GM23338 (cell line): ENCODE data around the gene NEB. TPM values are rescaled to one million over a fixed set of nuclear protein-coding genes. Genes with fewer than 3 reads are reported as not detected.
A peak's percentile ranks its signal among the peaks of the same experiment; 100 is the strongest.

ENCODE experiments used
- ATAC-seq: fragments of 200-7000 bp; cut with Tn5 transposase; 3 replicates; pipeline ENCODE4 v1.9.1; 2020
- DNase-seq: peaks from one replicate; pipeline ENCODE4 v3.0.0-alpha.2; 2015; ENCODE audit warnings: low spot score
- H2AFZ ChIP-seq: fragments of 200-600 bp; sonication (generic); 2 replicates; pipeline ENCODE4 v1.8.0; 2016; ENCODE audit warnings: antibody characterized with exemption, mild to moderate bottlenecking, moderate library complexity
- H3F3A ChIP-seq: fragments of 200-600 bp; sonication (generic); replicated peaks from 2 replicates; pipeline ENCODE4 v1.8.0; 2017; ENCODE audit warnings: antibody characterized with exemption, mixed run types, low read depth
- H3K27ac ChIP-seq: fragments of 200-600 bp; sonication (generic); 2 replicates; pipeline ENCODE4 v1.6.1; 2016; ENCODE audit warnings: low read depth
- H3K27me3 ChIP-seq: fragments of 200-600 bp; sonication (generic); 2 replicates; pipeline ENCODE4 v1.8.0; 2016; ENCODE audit warnings: mild to moderate bottlenecking, mixed run types, moderate library complexity; ENCODE audit not compliant: insufficient read depth
- H3K36me3 ChIP-seq: fragments of 200-600 bp; sonication (generic); 2 replicates; pipeline ENCODE4 v1.8.0; 2016; ENCODE audit warnings: mild to moderate bottlenecking; ENCODE audit not compliant: insufficient read depth
- H3K4me1 ChIP-seq: fragments of 200-600 bp; sonication (generic); 2 replicates; pipeline ENCODE4 v1.8.0; 2016; ENCODE audit warnings: mild to moderate bottlenecking, moderate library complexity; ENCODE audit not compliant: insufficient read depth
- H3K4me2 ChIP-seq: fragments of 200-600 bp; sonication (generic); 2 replicates; pipeline ENCODE4 v1.7.1; 2017; ENCODE audit warnings: mixed run types
- H3K4me3 ChIP-seq: fragments of 200-600 bp; sonication (generic); 2 replicates; pipeline ENCODE4 v1.6.1; 2016; ENCODE audit warnings: mixed run types
- H3K79me2 ChIP-seq: fragments of 200-600 bp; sonication (generic); replicated peaks from 2 replicates; pipeline ENCODE4 v1.8.0; 2017; ENCODE audit warnings: mild to moderate bottlenecking; ENCODE audit not compliant: insufficient read depth
- H3K9me2 ChIP-seq: fragments of 200-600 bp; sonication (generic); 2 replicates; pipeline ENCODE4 v1.8.0; 2017; ENCODE audit not compliant: insufficient read depth
- H4K20me1 ChIP-seq: fragments of 200-600 bp; sonication (generic); replicated peaks from 2 replicates; pipeline ENCODE4 v1.8.0; 2017; ENCODE audit warnings: mild to moderate bottlenecking; ENCODE audit not compliant: insufficient read depth
- H3K27ac Mint-ChIP-seq: 2 replicates; pipeline ENCODE4 v1.8.0; 2020; ENCODE audit warnings: inconsistent platforms, mild to moderate bottlenecking, moderate library complexity, mixed read lengths
- H3K27me3 Mint-ChIP-seq: 3 replicates; pipeline ENCODE4 v1.8.0; 2022; ENCODE audit warnings: low read depth, mild to moderate bottlenecking, moderate library complexity, mixed read lengths, inconsistent platforms; ENCODE audit not compliant: insufficient read depth, poor library complexity
- H3K36me3 Mint-ChIP-seq: 3 replicates; pipeline ENCODE4 v1.8.0; 2021; ENCODE audit warnings: low read depth, mild to moderate bottlenecking, inconsistent platforms, moderate library complexity, mixed read lengths
- H3K4me1 Mint-ChIP-seq: 3 replicates; pipeline ENCODE4 v1.8.0; 2020; ENCODE audit warnings: mild to moderate bottlenecking, inconsistent platforms, mixed read lengths
- H3K4me3 Mint-ChIP-seq: 3 replicates; pipeline ENCODE4 v1.8.0; 2021; ENCODE audit warnings: moderate library complexity, mild to moderate bottlenecking, inconsistent platforms, mixed read lengths
- H3K9me3 Mint-ChIP-seq: 3 replicates; pipeline ENCODE4 v1.8.0; 2020; ENCODE audit warnings: moderate library complexity, mild to moderate bottlenecking, inconsistent platforms, mixed read lengths
- EZH2 ChIP-seq: fragments of 200-600 bp; sonication (generic); IDR thresholded peaks from one replicate; pipeline ENCODE4 v1.8.0; 2017; ENCODE audit warnings: antibody characterized with exemption, mild to moderate bottlenecking, low read depth; ENCODE audit not compliant: unreplicated experiment
- EZH2phosphoT487 ChIP-seq: fragments of 200-600 bp; sonication (generic); IDR thresholded peaks from one replicate; pipeline ENCODE4 v1.8.1; 2018; ENCODE audit warnings: antibody characterized with exemption; ENCODE audit not compliant: unreplicated experiment
- NANOG ChIP-seq: IDR thresholded peaks from 2 replicates; pipeline ENCODE4 v1.6.1; 2016; ENCODE audit warnings: antibody characterized with exemption, borderline replicate concordance
- REST ChIP-seq: IDR thresholded peaks from one replicate; pipeline ENCODE4 v1.6.1; 2018; ENCODE audit warnings: antibody characterized with exemption; ENCODE audit not compliant: unreplicated experiment
- ZNF114 ChIP-seq: fragments of 250-450 bp; sonication (Bioruptor Pico); IDR thresholded peaks from 2 replicates; pipeline ENCODE4 v1.5.0; 2020; ENCODE audit warnings: mild to moderate bottlenecking, moderate library complexity
- ZNF331 ChIP-seq: fragments of 250-450 bp; sonication (Bioruptor Pico); IDR thresholded peaks from 2 replicates; pipeline ENCODE4 v1.5.0; 2020; ENCODE audit warnings: low read depth, mild to moderate bottlenecking, moderate library complexity
- polyA plus RNA-seq: library from polyadenylated mRNA; unstranded; fragments of >200 nt; fragmentation: Nextera tagmentation; extraction: Ambion mirVana; gene quantifications from 2 replicates; pipeline ENCODE4 v1.2.1, GENCODE V29; 2016
- total RNA-seq: library from RNA; depleted of rRNA; stranded (reverse); fragments of >200 nt; shearing (Covaris generic); gene quantifications from 2 replicates; pipeline ENCODE4 v1.2.3, GENCODE V29; 2014
- TF ChIP-seq, protein P1 (sequence below), 2 experiments: fragments of 200-600 bp in 1 of 2; sonication (generic) in 1 of 2; conservative IDR thresholded peaks; 2 replicates each; pipeline versions ENCODE4 v1.5.1 to v1.6.1; 2016 to 2017; ENCODE audit warnings: antibody characterized with exemption in 2 of 2, low read depth in 2 of 2, mild to moderate bottlenecking in 2 of 2, moderate library complexity in 1 of 2
- TF ChIP-seq, protein P2 (sequence below): IDR thresholded peaks from 2 replicates; pipeline ENCODE4 v1.6.1; 2016; ENCODE audit warnings: antibody characterized with exemption

Gene NEB
- total and polyA plus RNA-seq, 2 experiments from 2014 or later = 6.2 to 13.7 TPM

- no peaks in the 10 kb centered on the region for H3K4me1 ChIP-seq
- peak overlapping the region; percentile 20; the same call in 1 of the 2 replicates for H3K27ac ChIP-seq
- no peaks in the 10 kb centered on the region for H3K36me3 Mint-ChIP-seq
- peaks cover 3% of the 10 kb centered on the region for H3K27me3 Mint-ChIP-seq
- H3K9me3 Mint-ChIP-seq = no peaks in the 10 kb centered on the region
- ATAC-seq = peak; percentile 81
- TF ChIP-seq NANOG = no peak
- TF ChIP-seq EZH2phosphoT487 = no peak
- no peak for TF ChIP-seq EZH2
- TF ChIP-seq REST = no peak
- TF ChIP-seq, protein P1, sequence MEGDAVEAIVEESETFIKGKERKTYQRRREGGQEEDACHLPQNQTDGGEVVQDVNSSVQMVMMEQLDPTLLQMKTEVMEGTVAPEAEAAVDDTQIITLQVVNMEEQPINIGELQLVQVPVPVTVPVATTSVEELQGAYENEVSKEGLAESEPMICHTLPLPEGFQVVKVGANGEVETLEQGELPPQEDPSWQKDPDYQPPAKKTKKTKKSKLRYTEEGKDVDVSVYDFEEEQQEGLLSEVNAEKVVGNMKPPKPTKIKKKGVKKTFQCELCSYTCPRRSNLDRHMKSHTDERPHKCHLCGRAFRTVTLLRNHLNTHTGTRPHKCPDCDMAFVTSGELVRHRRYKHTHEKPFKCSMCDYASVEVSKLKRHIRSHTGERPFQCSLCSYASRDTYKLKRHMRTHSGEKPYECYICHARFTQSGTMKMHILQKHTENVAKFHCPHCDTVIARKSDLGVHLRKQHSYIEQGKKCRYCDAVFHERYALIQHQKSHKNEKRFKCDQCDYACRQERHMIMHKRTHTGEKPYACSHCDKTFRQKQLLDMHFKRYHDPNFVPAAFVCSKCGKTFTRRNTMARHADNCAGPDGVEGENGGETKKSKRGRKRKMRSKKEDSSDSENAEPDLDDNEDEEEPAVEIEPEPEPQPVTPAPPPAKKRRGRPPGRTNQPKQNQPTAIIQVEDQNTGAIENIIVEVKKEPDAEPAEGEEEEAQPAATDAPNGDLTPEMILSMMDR (conservative IDR thresholded peaks at IDR 0.05; ENCODE audit: low read depth in 2 of 2) = peak in 1 of 2 experiments; percentile 38; a peak in 3 of 4 replicates
- H3K27me3 ChIP-seq = no peaks in the 10 kb centered on the region
- H3K79me2 ChIP-seq = no peaks in the 10 kb centered on the region
- no peak overlapping the region for H3K4me3 Mint-ChIP-seq
- H3K9me2 ChIP-seq = no peaks in the 10 kb centered on the region
- peak overlapping the region; percentile 29 for H3K27ac Mint-ChIP-seq
- DNase-seq = peak; percentile 19
- H3K4me1 Mint-ChIP-seq = peaks cover 21% of the 10 kb centered on the region
- no peak overlapping the region for H3K4me2 ChIP-seq
- H3F3A ChIP-seq = no peaks in the 10 kb centered on the region
- no peaks in the 10 kb centered on the region for H3K36me3 ChIP-seq
- H4K20me1 ChIP-seq = no peaks in the 10 kb centered on the region
- H3K4me3 ChIP-seq = no peak overlapping the region
- no peak overlapping the region for H2AFZ ChIP-seq
Observed at GRCh38 chr2:151678849-151679248, 55.4 kb downstream of the NEB start.

- no peaks in the 10 kb centered on the region for H3K9me3 Mint-ChIP-seq
- no peak overlapping the region for H3K27ac Mint-ChIP-seq
- Histone ChIP-seq H2AFZ (no peak overlapping the region), H3K4me2 (no peak overlapping the region), H3F3A (no peaks in the 10 kb centered on the region), H3K9me2 (no peaks in the 10 kb centered on the region), H3K27ac (no peak overlapping the region), H3K4me1 (peaks cover 23% of the 10 kb centered on the region), H3K27me3 (no peaks in the 10 kb centered on the region), H3K79me2 (no peaks in the 10 kb centered on the region), H4K20me1 (no peaks in the 10 kb centered on the region), H3K4me3 (no peak overlapping the region), H3K36me3 (no peaks in the 10 kb centered on the region)
- H3K36me3 Mint-ChIP-seq = no peaks in the 10 kb centered on the region
- no peaks in the 10 kb centered on the region for H3K27me3 Mint-ChIP-seq
- DNase-seq (no peak), ATAC-seq (no peak)
- no peak overlapping the region for H3K4me3 Mint-ChIP-seq
- H3K4me1 Mint-ChIP-seq = peaks cover 27% of the 10 kb centered on the region
- TF ChIP-seq ZNF114 = no peak
- no peak for TF ChIP-seq EZH2
- TF ChIP-seq, protein P1 (conservative IDR thresholded peaks at IDR 0.05; ENCODE audit: low read depth in 2 of 2) = no peak
- TF ChIP-seq, protein P2, sequence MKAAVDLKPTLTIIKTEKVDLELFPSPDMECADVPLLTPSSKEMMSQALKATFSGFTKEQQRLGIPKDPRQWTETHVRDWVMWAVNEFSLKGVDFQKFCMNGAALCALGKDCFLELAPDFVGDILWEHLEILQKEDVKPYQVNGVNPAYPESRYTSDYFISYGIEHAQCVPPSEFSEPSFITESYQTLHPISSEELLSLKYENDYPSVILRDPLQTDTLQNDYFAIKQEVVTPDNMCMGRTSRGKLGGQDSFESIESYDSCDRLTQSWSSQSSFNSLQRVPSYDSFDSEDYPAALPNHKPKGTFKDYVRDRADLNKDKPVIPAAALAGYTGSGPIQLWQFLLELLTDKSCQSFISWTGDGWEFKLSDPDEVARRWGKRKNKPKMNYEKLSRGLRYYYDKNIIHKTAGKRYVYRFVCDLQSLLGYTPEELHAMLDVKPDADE = no peak
- TF ChIP-seq ZNF331 (CRISPR knock-in tag) = no peak
Observed at GRCh38 chr2:151673016-151673415, 61.3 kb downstream of the NEB start.
